Measurements from ENCODE around the gene RALBP1. TPM values are rescaled to one million over a fixed set of nuclear protein-coding genes. Genes with fewer than 3 reads are reported as not detected.
"Not testable (repeated sequence)": the region's sequence is repeated elsewhere in the genome, so short reads cannot be mapped to it uniquely, and the experiment has no call there.

The RALBP1 gene
- polyA plus RNA-seq, 6 donors from 2014 or later = 31.0 to 49.2 (median 41.7) TPM

GRCh38 chr18:9468998-9469397 lies 6.3 kb upstream of the RALBP1 start:
- H3K27me3 Mint-ChIP-seq = peaks cover 9 to 19% (median 12%) of the 10 kb centered on the region in 3 donors
- H3K9me3 Mint-ChIP-seq = peaks cover 4 to 56% (median 19%) of the 10 kb centered on the region in 7 donors

GRCh38 chr18:9469685-9470084 lies 5.6 kb upstream of the RALBP1 start:
- Mint-ChIP-seq H3K4me3 (no peak overlapping the region), H3K4me1 (peaks cover 0 to 10% (median 3%) of the 10 kb centered on the region in 3 donors), H3K9me3 (peaks cover 4 to 51% (median 19%) of the 10 kb centered on the region in 7 donors), H3K36me3 (peaks cover 15 to 17% of the 10 kb centered on the region in 2 donors), H3K27me3 (peaks cover 9 to 22% (median 15%) of the 10 kb centered on the region in 3 donors), H3K27ac (no peak overlapping the region)
- DNase-seq (no peak), ATAC-seq (ENCODE audit: low read depth in 2 of 2) (no peak)

More at GRCh38 chr18:9468998-9469397, 6.3 kb upstream of the RALBP1 start:
- DNase-seq (no peak), ATAC-seq (ENCODE audit: low read depth in 2 of 2) (no peak)
- Mint-ChIP-seq H3K36me3 (peaks cover 16 to 17% of the 10 kb centered on the region in 2 donors), H3K4me3 (no peak overlapping the region), H3K4me1 (peaks cover 0 to 3% (median 2%) of the 10 kb centered on the region in 3 donors), H3K27ac (no peak overlapping the region)

GRCh38 chr18:9474108-9474982 lies 968 bp upstream of the RALBP1 start:
- Mint-ChIP-seq H3K4me1 (peaks cover 22 to 35% (median 27%) of the 10 kb centered on the region in 3 donors), H3K27me3 (peaks cover 4 to 16% (median 15%) of the 10 kb centered on the region in 3 donors), H3K9me3 (peaks cover 0 to 13% (median 4%) of the 10 kb centered on the region in 7 donors), H3K36me3 (peaks cover 5 to 17% of the 10 kb centered on the region in 2 donors), H3K4me3 (peak overlapping the region; percentile 95 to 99 (median 98)), H3K27ac (peak overlapping the region; percentile 94 to 99 (median 96))
- ATAC-seq (ENCODE audit: low read depth in 2 of 2) (no peak), DNase-seq (no peak)

GRCh38 chr18:9475643-9476591 lies 604 bp downstream of the RALBP1 start:
- peak; percentile 60 for DNase-seq
- Mint-ChIP-seq H3K27ac (peak overlapping the region in 5 of 6 donors; percentile 52 to 94 (median 78)), H3K4me1 (peaks cover 33 to 46% (median 34%) of the 10 kb centered on the region in 3 donors), H3K9me3 (no peaks in the 10 kb centered on the region), H3K36me3 (peaks cover 5 to 7% of the 10 kb centered on the region in 2 donors), H3K4me3 (peak overlapping the region; percentile 95 to 99 (median 98)), H3K27me3 (peaks cover 4 to 15% (median 12%) of the 10 kb centered on the region in 3 donors)
- peak; percentile 29 to 32 for ATAC-seq (ENCODE audit: low read depth in 2 of 2)

- DNase-seq; H3K9me3 Mint-ChIP-seq; ATAC-seq (ENCODE audit: low read depth in 2 of 2); H3K36me3 Mint-ChIP-seq: not testable (repeated sequence)
- H3K4me3 Mint-ChIP-seq = peak overlapping the region in 6 of 8 donors; percentile 42 to 98 (median 77)
- H3K27ac Mint-ChIP-seq = peak overlapping the region in 5 of 6 donors; percentile 2 to 94 (median 68)
- peaks cover 38 to 54% (median 41%) of the 10 kb centered on the region in 3 donors for H3K4me1 Mint-ChIP-seq
- H3K27me3 Mint-ChIP-seq = peaks cover 0 to 15% (median 12%) of the 10 kb centered on the region in 3 donors
These were observed 1.6 kb downstream of the RALBP1 start for GRCh38 chr18:9476949-9477348.

- ATAC-seq (ENCODE audit: low read depth in 2 of 2) (no peak), DNase-seq (no peak)
- H3K36me3 Mint-ChIP-seq = peaks cover 5 to 7% of the 10 kb centered on the region in 2 donors
- peak overlapping the region in 3 of 8 donors; percentile 44 to 84 (median 70) for H3K4me3 Mint-ChIP-seq
- peaks cover 43 to 59% (median 46%) of the 10 kb centered on the region in 3 donors for H3K4me1 Mint-ChIP-seq
- H3K27me3 Mint-ChIP-seq = peaks cover 0 to 10% (median 9%) of the 10 kb centered on the region in 3 donors
- no peaks in the 10 kb centered on the region for H3K9me3 Mint-ChIP-seq
- peak overlapping the region in 5 of 6 donors; percentile 0 to 94 (median 26) for H3K27ac Mint-ChIP-seq
These were observed 2.2 kb downstream of the RALBP1 start for GRCh38 chr18:9477509-9477908.

- peaks cover 0 to 2% (median 0%) of the 10 kb centered on the region in 7 donors for H3K9me3 Mint-ChIP-seq
These were observed 3.2 kb downstream of the RALBP1 start for GRCh38 chr18:9478545-9478944.

GRCh38 chr18:9482790-9483189 lies 7.5 kb downstream of the RALBP1 start:
- Mint-ChIP-seq H3K9me3 (peaks cover 0 to 13% (median 5%) of the 10 kb centered on the region in 7 donors), H3K27ac (peak overlapping the region in 4 of 6 donors; percentile 16 to 44 (median 28)), H3K27me3 (no peaks in the 10 kb centered on the region), H3K4me3 (peak overlapping the region in 1 of 8 donors; percentile 24), H3K4me1 (peaks cover 47 to 74% (median 58%) of the 10 kb centered on the region in 3 donors), H3K36me3 (peaks cover 8 to 10% of the 10 kb centered on the region in 2 donors)
- DNase-seq = no peak
- no peak for ATAC-seq (ENCODE audit: low read depth in 2 of 2)

More at GRCh38 chr18:9478545-9478944, 3.2 kb downstream of the RALBP1 start:
- Mint-ChIP-seq H3K27me3 (peaks cover 0 to 8% (median 4%) of the 10 kb centered on the region in 3 donors), H3K36me3 (peaks cover 5 to 7% of the 10 kb centered on the region in 2 donors), H3K4me1 (peaks cover 51 to 66% (median 56%) of the 10 kb centered on the region in 3 donors), H3K4me3 (peak overlapping the region in 1 of 8 donors; percentile 15), H3K27ac (no peak overlapping the region)
- ATAC-seq (ENCODE audit: low read depth in 2 of 2) (no peak), DNase-seq (no peak)

- peaks cover 8 to 15% of the 10 kb centered on the region in 2 donors for H3K36me3 Mint-ChIP-seq
- peaks cover 47 to 74% (median 58%) of the 10 kb centered on the region in 3 donors for H3K4me1 Mint-ChIP-seq
- peaks cover 0 to 15% (median 5%) of the 10 kb centered on the region in 7 donors for H3K9me3 Mint-ChIP-seq
- no peak overlapping the region for H3K27ac Mint-ChIP-seq
- DNase-seq (no peak), ATAC-seq (ENCODE audit: low read depth in 2 of 2) (no peak)
- H3K4me3 Mint-ChIP-seq = no peak overlapping the region
- H3K27me3 Mint-ChIP-seq = no peaks in the 10 kb centered on the region
These were observed 8.2 kb downstream of the RALBP1 start for GRCh38 chr18:9483526-9483925.

- not testable (repeated sequence) for ATAC-seq (ENCODE audit: low read depth in 2 of 2); H3K27ac Mint-ChIP-seq; H3K27me3 Mint-ChIP-seq; DNase-seq
- Mint-ChIP-seq H3K4me3 (peak overlapping the region in 1 of 8 donors; percentile 45), H3K4me1 (peaks cover 46 to 79% (median 62%) of the 10 kb centered on the region in 3 donors), H3K36me3 (peaks cover 8 to 15% of the 10 kb centered on the region in 2 donors), H3K9me3 (peaks cover 0 to 15% (median 5%) of the 10 kb centered on the region in 7 donors)
These were observed 9.5 kb downstream of the RALBP1 start for GRCh38 chr18:9484856-9485255.

- H3K27ac Mint-ChIP-seq = no peak overlapping the region
- no peak overlapping the region for H3K4me3 Mint-ChIP-seq
- no peaks in the 10 kb centered on the region for H3K27me3 Mint-ChIP-seq
- H3K4me1 Mint-ChIP-seq = peaks cover 30 to 66% (median 55%) of the 10 kb centered on the region in 3 donors
- H3K36me3 Mint-ChIP-seq = peaks cover 13 to 15% of the 10 kb centered on the region in 2 donors
- H3K9me3 Mint-ChIP-seq = peaks cover 0 to 15% (median 5%) of the 10 kb centered on the region in 7 donors
- DNase-seq (no peak), ATAC-seq (ENCODE audit: low read depth in 2 of 2) (no peak)
These were observed 13.2 kb downstream of the RALBP1 start for GRCh38 chr18:9488538-9488937.

GRCh38 chr18:9494778-9495331 lies 19.5 kb downstream of the RALBP1 start:
- no peak overlapping the region for H3K4me3 Mint-ChIP-seq
- peaks cover 28 to 41% (median 38%) of the 10 kb centered on the region in 3 donors for H3K4me1 Mint-ChIP-seq
- H3K36me3 Mint-ChIP-seq = peaks cover 0 to 4% of the 10 kb centered on the region in 2 donors
- H3K27ac Mint-ChIP-seq = peak overlapping the region in 1 of 6 donors; percentile 32
- no peaks in the 10 kb centered on the region for H3K27me3 Mint-ChIP-seq
- ATAC-seq (ENCODE audit: low read depth in 2 of 2) = no peak
- H3K9me3 Mint-ChIP-seq = peaks cover 0 to 2% (median 0%) of the 10 kb centered on the region in 7 donors
- no peak for DNase-seq

Measured in naive B cell (primary cell).